ENCODE measurements around the gene CLEC18C. TPM values are rescaled to one million over a fixed set of nuclear protein-coding genes. Genes with fewer than 3 reads are reported as not detected.
"Not testable (repeated sequence)": the region's sequence is repeated elsewhere in the genome, so short reads cannot be mapped to it uniquely, and the experiment has no call there.

The CLEC18C gene
- total RNA-seq, 2 donors from 2014 or later, result 0.28 TPM; not detected in 1

DNA sequence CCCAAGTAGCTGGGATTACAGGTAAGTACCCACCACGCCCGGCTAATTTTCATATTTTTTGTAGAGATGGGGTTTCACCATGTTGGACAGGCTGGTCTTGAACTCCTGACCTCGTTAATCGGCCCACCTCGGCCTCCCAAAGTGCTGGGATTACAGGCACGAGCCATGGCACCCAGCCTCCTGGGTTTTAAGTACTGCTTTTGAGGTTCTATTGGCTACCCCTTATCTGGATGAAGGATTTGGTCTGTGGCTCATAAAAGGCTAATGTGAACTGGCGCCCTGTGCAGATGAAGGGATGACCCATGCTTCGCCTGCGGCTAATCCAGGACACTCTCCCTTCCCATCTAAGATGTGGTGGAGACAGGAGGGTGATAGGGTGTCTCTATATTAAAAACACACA lies 25.6 kb downstream of the CLEC18C start:
- intact Hi-C loops (cut with DNase I), result not testable (repeated sequence)

DNA sequence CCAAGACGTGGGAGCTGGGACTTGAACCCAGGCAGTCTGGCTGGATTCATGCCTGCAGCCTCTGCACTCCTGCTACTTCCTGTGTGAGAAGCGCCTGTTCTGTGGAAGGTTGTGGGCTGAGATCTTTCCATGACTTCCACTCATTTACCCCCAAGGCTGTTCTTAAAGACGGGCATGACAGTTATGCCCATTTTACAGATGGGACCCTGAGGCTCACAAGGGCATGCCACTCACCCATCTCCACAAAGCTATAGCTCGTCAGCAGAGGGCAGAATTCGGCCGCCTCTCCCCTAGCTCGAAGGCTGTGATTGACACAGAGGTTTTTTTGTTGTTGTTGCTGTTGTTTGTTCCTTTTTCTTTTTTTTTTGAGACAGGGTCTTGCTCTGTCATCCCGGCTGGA lies 26.5 kb downstream of the CLEC18C start:
- intact Hi-C loops (cut with DNase I); DNase-seq (ENCODE audit: low spot score): not testable (repeated sequence)

More for the DNA sequence above, 25.6 kb downstream of the CLEC18C start:
- DNase-seq (ENCODE audit: low spot score), result not testable (repeated sequence)

DNA sequence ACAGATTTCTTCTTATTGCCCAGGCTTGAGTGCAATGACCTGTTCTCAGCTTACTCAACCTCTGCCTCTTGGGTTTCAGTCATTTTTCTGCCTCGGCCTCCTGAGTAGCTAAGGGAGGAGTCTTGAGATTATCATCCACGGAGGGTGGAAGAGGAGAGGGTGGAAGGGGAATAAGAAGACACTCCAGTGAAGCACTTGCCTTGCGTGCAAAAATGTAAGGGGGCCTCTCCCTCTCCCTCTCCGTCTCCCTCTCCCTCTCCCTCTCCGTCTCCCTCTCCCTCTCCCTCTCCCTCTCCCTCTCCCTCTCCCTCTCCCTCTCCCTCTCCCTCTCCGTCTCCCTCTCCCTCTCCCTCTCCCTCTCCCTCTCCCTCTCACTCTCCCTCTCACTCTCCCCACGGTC lies 29.9 kb downstream of the CLEC18C start:
- intact Hi-C loops (cut with DNase I); DNase-seq (ENCODE audit: low spot score): not testable (repeated sequence)

DNA sequence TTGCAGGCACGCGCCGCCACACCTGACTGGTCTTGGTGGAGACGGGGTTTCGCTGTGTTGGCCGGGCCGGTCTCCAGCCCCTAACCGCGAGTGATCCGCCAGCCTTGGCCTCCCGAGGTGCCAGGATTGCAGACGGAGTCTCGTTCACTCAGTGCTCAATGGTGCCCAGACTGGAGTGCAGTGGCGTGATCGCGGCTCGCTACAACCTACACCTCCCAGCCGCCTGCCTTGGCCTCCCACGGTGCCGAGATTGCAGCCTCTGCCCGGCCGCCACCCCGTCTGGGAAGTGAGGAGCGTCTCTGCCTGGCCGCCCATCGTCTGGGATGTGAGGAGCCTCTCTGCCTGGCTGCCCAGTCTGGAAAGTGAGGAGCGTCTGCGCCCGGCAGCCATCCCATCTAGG lies 30.4 kb downstream of the CLEC18C start:
- intact Hi-C loops (cut with DNase I), result not testable (repeated sequence)

DNA sequence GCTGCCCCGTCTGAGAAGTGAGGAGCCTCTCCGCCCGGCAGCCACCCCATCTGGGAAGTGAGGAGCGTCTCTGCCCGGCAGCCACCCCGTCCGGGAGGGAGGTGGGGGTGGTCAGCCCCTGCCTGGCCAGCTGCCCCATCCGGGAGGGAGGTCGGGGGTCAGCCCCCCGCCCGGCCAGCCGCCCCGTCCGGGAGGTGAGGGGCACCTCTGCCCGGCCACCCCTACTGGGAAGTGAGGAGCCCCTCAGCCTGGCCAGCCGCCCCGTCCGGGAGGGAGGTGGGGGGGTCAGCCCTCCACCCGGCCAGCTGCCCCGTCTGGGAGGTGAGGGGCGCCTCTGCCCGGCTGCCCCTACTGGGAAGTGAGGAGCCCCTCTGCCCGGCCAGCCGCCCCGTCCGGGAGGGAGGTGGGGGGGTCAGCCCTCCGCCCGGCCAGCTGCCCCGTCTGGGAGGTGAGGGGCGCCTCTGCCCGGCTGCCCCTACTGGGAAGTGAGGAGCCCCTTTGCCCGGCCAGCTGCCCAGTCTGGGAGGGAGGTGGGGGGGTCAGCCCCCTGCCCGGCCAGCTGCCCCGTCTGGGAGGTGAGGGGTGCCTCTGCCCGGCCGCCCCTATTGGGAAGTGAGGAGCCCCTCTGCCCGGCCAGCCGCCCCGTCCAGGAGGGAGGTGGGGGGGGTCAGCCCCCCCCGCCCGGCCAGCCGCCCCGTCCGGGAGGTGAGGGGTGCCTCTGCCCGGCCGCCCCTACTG lies 31.2 kb downstream of the CLEC18C start:
- DNase-seq (ENCODE audit: low spot score); intact Hi-C loops (cut with DNase I): not testable (repeated sequence)

More for the DNA sequence above, 30.4 kb downstream of the CLEC18C start:
- DNase-seq (ENCODE audit: low spot score), result not testable (repeated sequence)

DNA sequence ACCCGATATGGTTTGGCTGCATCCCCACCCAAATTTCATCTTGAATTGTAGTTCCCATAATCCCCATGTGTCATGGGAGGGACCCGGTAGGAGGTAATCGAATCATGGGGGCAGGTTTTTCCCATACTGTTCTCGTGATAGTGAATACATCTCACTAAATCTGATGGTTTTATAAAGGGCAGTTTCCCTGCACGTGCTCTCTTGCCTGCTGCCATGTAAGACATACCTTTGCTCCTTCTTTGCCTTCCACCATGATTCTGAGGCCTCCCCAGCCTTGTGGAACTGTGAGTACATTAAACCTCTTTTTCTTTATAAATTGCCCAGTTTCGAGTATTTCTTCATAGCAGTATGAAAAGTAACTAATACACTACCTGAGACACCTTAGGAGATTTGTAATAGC lies 32.8 kb downstream of the CLEC18C start:
- intact Hi-C loops (cut with DNase I), result not testable (repeated sequence)

DNA sequence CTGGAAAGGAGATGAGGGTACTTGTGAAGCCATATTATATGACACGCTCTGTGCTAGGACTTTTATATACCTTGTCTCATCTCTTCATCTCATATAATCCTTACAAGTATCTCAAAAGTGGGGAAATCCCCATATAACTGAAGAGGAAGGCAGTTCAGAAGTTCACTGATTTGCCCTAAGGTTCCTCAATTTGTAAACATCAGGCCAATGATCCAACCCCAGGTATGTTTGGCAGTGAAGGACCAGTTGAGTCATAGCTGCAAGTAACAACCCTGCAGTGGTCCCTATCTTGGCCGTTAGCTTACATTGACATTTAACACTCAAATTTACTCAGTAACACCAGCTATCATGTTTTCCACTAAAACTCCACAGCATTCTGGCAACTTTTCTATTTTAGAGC lies 45.0 kb downstream of the CLEC18C start:
- intact Hi-C loops (cut with DNase I); DNase-seq (ENCODE audit: low spot score): not testable (repeated sequence)

More for the DNA sequence above, 32.8 kb downstream of the CLEC18C start:
- not testable (repeated sequence) for DNase-seq (ENCODE audit: low spot score)

DNA sequence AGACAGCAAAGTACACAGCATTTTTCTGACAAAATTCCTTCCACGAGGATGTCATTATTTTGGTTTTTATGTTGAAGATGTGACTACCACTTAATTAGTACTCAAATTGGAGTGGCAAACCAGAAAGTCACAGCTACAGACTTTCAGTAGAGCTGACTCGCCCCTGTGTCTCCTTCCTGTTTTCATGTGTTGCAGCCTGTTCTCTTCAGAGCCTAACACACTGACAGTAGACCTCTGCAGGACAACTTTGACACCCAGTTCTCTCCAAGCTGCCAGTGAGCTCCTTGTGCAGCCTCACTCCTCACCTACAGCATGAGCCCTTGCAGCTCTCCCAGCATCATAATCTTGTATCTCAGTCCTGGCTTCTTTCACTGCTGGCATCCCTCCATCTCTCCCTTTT lies 49.0 kb downstream of the CLEC18C start:
- intact Hi-C loops (cut with DNase I); DNase-seq (ENCODE audit: low spot score): not testable (repeated sequence)

DNA sequence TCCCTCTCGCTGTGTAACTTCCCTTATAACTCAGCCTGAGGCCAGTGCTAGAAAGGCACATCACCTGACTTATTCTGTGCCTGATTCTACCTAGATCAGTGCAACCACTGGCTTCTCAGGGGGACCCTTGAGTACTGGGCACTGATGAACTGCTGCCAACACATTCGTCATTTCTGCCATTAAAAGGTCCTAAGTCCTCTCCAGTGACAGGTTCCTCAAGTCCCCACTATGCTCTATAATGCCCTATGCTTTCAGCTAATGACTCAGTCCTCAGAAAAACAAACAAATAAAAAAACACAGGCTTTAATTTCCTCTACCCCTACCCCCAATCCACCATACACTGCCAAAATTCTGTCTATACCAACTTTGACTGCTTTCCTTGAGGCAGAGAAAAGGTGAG lies 49.6 kb downstream of the CLEC18C start:
- DNase-seq (ENCODE audit: low spot score); intact Hi-C loops (cut with DNase I): not testable (repeated sequence)

DNA sequence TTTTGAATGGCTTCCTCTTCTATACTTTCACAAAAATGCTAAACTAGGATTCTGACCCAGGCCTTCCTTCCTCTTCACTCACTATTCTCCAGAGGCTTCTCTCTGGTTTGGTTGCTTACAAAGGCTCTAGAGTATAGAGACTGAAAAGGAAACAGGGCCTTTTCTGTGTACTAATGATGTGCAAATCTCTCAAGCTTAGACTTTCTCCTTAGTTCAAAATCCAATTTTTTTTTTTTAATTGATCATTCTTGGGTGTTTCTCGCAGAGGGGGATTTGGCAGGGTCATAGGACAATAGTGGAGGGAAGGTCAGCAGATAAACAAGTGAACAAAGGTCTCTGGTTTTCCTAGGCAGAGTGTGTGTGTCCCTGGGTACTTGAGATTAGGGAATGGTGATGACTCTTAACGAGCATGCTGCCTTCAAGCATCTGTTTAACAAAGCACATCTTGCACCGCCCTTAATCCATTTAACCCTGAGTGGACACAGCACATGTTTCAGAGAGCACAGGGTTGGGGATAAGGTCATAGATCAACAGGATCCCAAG lies 50.5 kb downstream of the CLEC18C start:
- intact Hi-C loops (cut with DNase I); DNase-seq (ENCODE audit: low spot score): not testable (repeated sequence)

DNA sequence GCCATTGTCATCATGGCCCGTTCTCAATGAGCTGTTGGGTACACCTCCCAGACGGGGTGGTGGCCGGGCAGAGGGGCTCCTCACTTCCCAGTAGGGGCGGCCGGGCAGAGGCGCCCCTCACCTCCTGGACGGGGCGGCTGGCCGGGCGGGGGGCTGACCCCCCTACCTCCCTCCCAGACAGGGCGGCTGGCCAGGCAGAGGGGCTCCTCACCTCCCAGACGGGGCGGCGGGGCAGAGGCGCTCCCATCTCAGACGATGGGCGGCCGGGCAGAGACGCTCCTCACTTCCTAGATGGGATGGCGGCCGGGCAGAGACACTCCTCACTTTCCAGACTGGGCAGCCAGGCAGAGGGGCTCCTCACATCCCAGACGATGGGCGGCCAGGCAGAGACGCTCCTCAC lies 51.1 kb downstream of the CLEC18C start:
- intact Hi-C loops (cut with DNase I), result not testable (repeated sequence)

DNA sequence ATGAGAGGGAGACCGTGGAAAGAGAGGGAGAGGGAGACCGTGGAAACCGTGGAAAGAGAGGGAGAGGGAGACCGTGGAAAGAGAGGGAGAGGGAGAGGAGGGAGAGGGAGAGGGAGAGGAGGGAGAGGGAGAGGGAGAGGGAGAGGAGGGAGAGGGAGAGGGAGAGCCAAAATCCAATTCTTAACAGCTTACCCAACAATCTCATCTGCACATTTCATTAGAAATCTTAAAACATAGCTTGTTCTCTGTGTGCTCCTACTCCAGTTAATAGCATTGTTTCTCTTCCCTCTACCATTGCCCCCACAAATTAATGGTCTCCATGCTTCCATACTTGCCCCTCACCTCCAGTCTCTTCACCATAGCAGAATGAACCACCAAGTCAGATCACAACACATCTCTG lies 51.8 kb downstream of the CLEC18C start:
- DNase-seq (ENCODE audit: low spot score); intact Hi-C loops (cut with DNase I): not testable (repeated sequence)

More for the DNA sequence above, 51.1 kb downstream of the CLEC18C start:
- DNase-seq (ENCODE audit: low spot score), result not testable (repeated sequence)

DNA sequence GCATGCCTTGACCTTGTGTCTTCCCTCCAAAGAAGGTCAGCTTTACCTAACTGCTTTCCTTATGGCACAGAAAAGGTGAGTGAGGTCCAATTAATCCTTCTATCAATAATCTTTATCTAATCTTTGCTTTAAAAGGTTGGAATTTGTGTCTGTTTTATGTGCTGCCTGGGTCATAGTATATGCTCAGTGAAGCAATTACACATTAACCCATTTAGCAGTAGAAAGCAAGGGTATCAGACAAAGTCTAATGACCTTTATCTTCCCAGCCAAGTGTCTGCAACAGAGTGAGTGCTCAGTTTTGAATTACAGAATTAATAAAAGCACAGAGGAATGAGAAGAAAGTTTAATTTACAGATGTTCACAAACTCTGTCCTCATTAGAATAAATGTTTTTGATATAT lies 52.4 kb downstream of the CLEC18C start:
- intact Hi-C loops (cut with DNase I); DNase-seq (ENCODE audit: low spot score): not testable (repeated sequence)

DNA sequence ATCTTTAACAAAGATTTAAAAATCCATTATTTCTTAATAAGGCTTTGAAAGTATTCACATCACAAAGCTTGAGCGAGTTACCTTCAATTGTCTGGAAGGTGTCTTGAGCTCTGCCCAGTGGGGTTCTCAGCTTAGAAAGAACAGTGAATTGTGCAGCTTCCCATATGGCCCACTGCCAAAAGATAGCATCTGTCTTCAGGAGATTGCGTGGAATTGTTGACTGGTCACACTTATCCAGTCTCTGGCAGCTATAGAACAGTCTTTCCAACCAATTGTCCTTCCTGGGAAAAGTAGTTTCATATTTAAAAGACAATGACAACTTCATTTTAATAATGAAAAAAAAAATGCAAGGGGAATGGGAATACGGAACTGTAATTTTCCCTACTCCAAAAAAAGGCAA lies 58.2 kb downstream of the CLEC18C start:
- DNase-seq (ENCODE audit: low spot score); intact Hi-C loops (cut with DNase I): not testable (repeated sequence)

Other genes with a start within 250 kb of the CLEC18C start
- gene CLEC18A, start 222.5 kb upstream of the CLEC18C start, total RNA-seq, result under 1 TPM in 1 of 2 donors, not detected in 1; 0.43 TPM
- 10 to 100 TPM; 26.0 to 28.8 TPM for gene PDPR, start 59.5 kb upstream of the CLEC18C start, total RNA-seq
- 10 to 100 TPM; 17.2 to 20.6 TPM for gene EXOSC6, start 78.2 kb downstream of the CLEC18C start, total RNA-seq
- 10 to 100 TPM; 77.2 to 86.3 TPM for gene AARS1, start 115.7 kb downstream of the CLEC18C start, total RNA-seq
- 10 to 100 TPM; 18.8 to 20.2 TPM for gene DDX19B, start 125.4 kb downstream of the CLEC18C start, total RNA-seq
- gene DDX19A, start 173.1 kb downstream of the CLEC18C start, total RNA-seq, result 10 to 100 TPM; 29.9 to 31.9 TPM